K562 (cell line): Measurements from ENCODE around the gene ART4. TPM values are rescaled to one million over a fixed set of nuclear protein-coding genes. Genes with fewer than 3 reads are reported as not detected.
A peak's percentile ranks its signal among the peaks of the same experiment; 100 is the strongest.

Experiments used
- ATAC-seq: fragments of 200-7000 bp; cut with Tn5 transposase; 3 replicates; pipeline ENCODE4 v1.9.1; 2020; ENCODE audit warnings: moderate library complexity
- BruUV-seq: library from RNA; stranded (reverse); fragments of 400-500 nt; replicated peaks from 2 replicates; lab custom pipeline; 2021; lab: Mats Ljungman, UMichigan
- CTCF ChIA-PET: fragments of 300-600 bp; formaldehyde crosslinking; extraction: SDS; loops from one replicate; lab custom pipeline; 2021; ENCODE audit warnings: low intra/inter-chr PET ratio; lab: Yijun Ruan, JAX
- POLR2A ChIA-PET: fragments of 300-600, 350-650 bp; sonication (Branson Sonifier 250); formaldehyde crosslinking; extraction: SDS; loops from one replicate; lab custom pipeline; 2021; ENCODE audit warnings: antibody characterized with exemption, inconsistent platforms; lab: Yijun Ruan, JAX
- DNase-seq, 4 experiments: peaks; one replicate each; pipeline versions ENCODE4 v3.0.0 to v3.0.0-alpha.2; 2011 to 2018; ENCODE audit warnings: low spot score in 3 of 4, mixed read lengths in 3 of 4; ENCODE audit errors: extremely low read depth in 1 of 4
- FAIRE-seq: peaks from 2 replicates; lab custom pipeline; 2011; peaks lifted over from hg19 to GRCh38; lab: Jason Lieb, UNC
- H2AFZ ChIP-seq: 2 replicates; pipeline ENCODE4 v1.6.0; 2011; ENCODE audit warnings: low read depth, low read length, control low read depth, inconsistent platforms
- H3K27ac ChIP-seq: fragments of 200-600 bp; 3 replicates; pipeline ENCODE4 v1.8.0; 2011; ENCODE audit warnings: low read depth, mild to moderate bottlenecking, control low read depth, inconsistent platforms, low read length, moderate library complexity, mixed read lengths; ENCODE audit errors: extremely low read depth
- H3K27me3 ChIP-seq, 2 experiments: fragments of 300-600 bp in 1 of 2; 2 replicates in 1 of 2; 3 replicates in 1 of 2; pipeline versions ENCODE4 v1.6.0 to v1.8.0; 2011; ENCODE audit warnings: inconsistent platforms in 2 of 2, low read length in 2 of 2, mild to moderate bottlenecking in 1 of 2, mixed read lengths in 1 of 2, moderate library complexity in 1 of 2; ENCODE audit not compliant: control insufficient read depth in 2 of 2, insufficient read depth in 2 of 2
- H3K36me3 ChIP-seq: fragments of 300-600 bp; 3 replicates; pipeline ENCODE4 v1.8.0; 2011; ENCODE audit warnings: mild to moderate bottlenecking, low read length, inconsistent platforms; ENCODE audit not compliant: control insufficient read depth, insufficient read depth
- H3K4me1 ChIP-seq, 2 experiments: fragments of 200-600 bp in 1 of 2; replicated peaks in 1 of 2; 2 replicates in 1 of 2; 3 replicates in 1 of 2; pipeline versions ENCODE4 v1.5.1 to v1.8.0; 2011; ENCODE audit warnings: inconsistent platforms in 2 of 2, low read length in 2 of 2, mild to moderate bottlenecking in 1 of 2, mixed read lengths in 1 of 2, moderate library complexity in 1 of 2; ENCODE audit not compliant: control insufficient read depth in 2 of 2, insufficient read depth in 2 of 2
- H3K4me2 ChIP-seq: 2 replicates; pipeline ENCODE4 v1.6.1; 2011; ENCODE audit warnings: low read length, control low read depth, inconsistent platforms, mixed read lengths; ENCODE audit not compliant: insufficient read depth
- H3K4me3 ChIP-seq: fragments of 200-600 bp; sonication (generic), shearing (Covaris generic); 2 replicates; pipeline ENCODE4 v1.5.1; 2016; ENCODE audit warnings: control low read depth, inconsistent platforms
- H3K79me2 ChIP-seq: fragments of 200-600 bp; 3 replicates; pipeline ENCODE4 v1.8.0; 2011; ENCODE audit warnings: low read length, inconsistent platforms; ENCODE audit not compliant: control insufficient read depth, insufficient read depth
- H3K9ac ChIP-seq, 2 experiments: 2 replicates each; pipeline versions ENCODE4 v1.6.0 to v1.6.1; 2011; ENCODE audit warnings: low read depth in 2 of 2, low read length in 2 of 2, control low read depth in 1 of 2, inconsistent platforms in 1 of 2, mild to moderate bottlenecking in 1 of 2, mixed read lengths in 1 of 2; ENCODE audit not compliant: insufficient read depth in 1 of 2
- H3K9me1 ChIP-seq: one replicate; pipeline ENCODE4 v1.6.0; 2011; ENCODE audit warnings: inconsistent platforms, mild to moderate bottlenecking, low read length, moderate library complexity; ENCODE audit not compliant: control insufficient read depth, insufficient read depth
- H3K9me3 ChIP-seq: replicated peaks from 2 replicates; pipeline ENCODE4 v1.5.1; 2011; ENCODE audit warnings: low read depth, low read length, inconsistent platforms; ENCODE audit not compliant: control insufficient read depth, insufficient read depth
- H4K20me1 ChIP-seq: replicated peaks from 2 replicates; pipeline ENCODE4 v1.6.1; 2011; ENCODE audit warnings: low read length, inconsistent platforms, mixed read lengths; ENCODE audit not compliant: control insufficient read depth, insufficient read depth
- C11orf30 ChIP-seq: fragments of 450-650 bp; IDR thresholded peaks from 2 replicates; pipeline ENCODE4 v1.6.1; 2016; ENCODE audit warnings: low read depth, mild to moderate bottlenecking
- IRF9 ChIP-seq: fragments of 450-650 bp; IDR thresholded peaks from 2 replicates; pipeline ENCODE4 v1.6.1; 2016; ENCODE audit warnings: missing biosample characterization, missing genetic modification characterization
- MAFF ChIP-seq: IDR thresholded peaks from 2 replicates; pipeline ENCODE4 v1.6.1; 2012; ENCODE audit warnings: low read length, improper control_type of control experiment
- MAFG ChIP-seq: fragments of 450-650 bp; conservative IDR thresholded peaks from 2 replicates; pipeline ENCODE4 v1.6.1; 2016; ENCODE audit warnings: missing genetic modification characterization, missing compliant biosample characterization
- MEF2D ChIP-seq: conservative IDR thresholded peaks from 2 replicates; pipeline ENCODE4 v1.6.1; 2016; ENCODE audit warnings: low read depth, missing genetic modification characterization, missing compliant biosample characterization
- ZNF121 ChIP-seq: sonication (generic); formaldehyde crosslinking; conservative IDR thresholded peaks from 2 replicates; pipeline ENCODE4 v1.8.0; 2022; ENCODE audit warnings: missing genetic modification reagents
- ZNF316 ChIP-seq: fragments of 450-650 bp; IDR thresholded peaks from 2 replicates; pipeline ENCODE4 v1.6.1; 2016
- ZNF695 ChIP-seq: fragments of 450-650 bp; formaldehyde crosslinking; IDR thresholded peaks from 2 replicates; pipeline ENCODE4 v1.4.0; 2020; ENCODE audit warnings: mild to moderate bottlenecking, moderate library complexity
- WGBS: fragments of 100-300 bp; shearing (Covaris generic); methylation state at CpG from one replicate; pipeline ENCODE4 v1.1.6; 2016; ENCODE audit warnings: low coverage, mixed read lengths; ENCODE audit not compliant: insufficient coverage; ENCODE audit errors: missing lambda C conversion rate; 5-methylcytosine and 5-hydroxymethylcytosine counted together
- in situ Hi-C: fragments of 300-500 bp; cut with MboI; formaldehyde crosslinking; loops from 4 replicates; pipeline ENCODE4 v1.15.0; 2018; ENCODE audit warnings: inconsistent platforms, mixed read lengths
- intact Hi-C: fragments of 100-400 bp; cut with micrococcal nuclease; formaldehyde crosslinking; loops from 2 replicates; pipeline ENCODE4 v1.14.2; 2022
- polyA plus RNA-seq, 8 experiments: library from polyadenylated mRNA; depleted of rRNA in 4 of 8; stranded (reverse) in 5 of 8; unstranded in 3 of 8; fragments of >200 nt; fragmentation: Nextera tagmentation in 2 of 8; fragmentation: Illumina TruSeq in 1 of 8; extraction: Ambion mirVana in 2 of 8; extraction: Trizol in 1 of 8; gene quantifications; 2 replicates each; pipeline versions ENCODE4 v1.2.1 to v1.2.3, GENCODE V29; 2011 to 2014; ENCODE audit warnings: inconsistent platforms in 1 of 8, missing spikeins in 1 of 8
- total RNA-seq, 7 experiments: library from RNA; depleted of rRNA in 6 of 7; stranded (reverse); fragments of >200 nt in 6 of 7; fragmentation: Illumina TruSeq in 2 of 7; extraction: Trizol in 2 of 7; gene quantifications; 2 replicates each; pipeline versions ENCODE4 v1.2.1 to v1.2.3, GENCODE V29; 2011 to 2021; ENCODE audit warnings: low replicate concordance in 1 of 7

Gene ART4
- total and polyA plus RNA-seq, 9 of the 15 experiments (the other 6 are each of a cell fraction or from before 2014, with no cell fraction given), result 0.07 TPM; not detected in 8

- ATAC-seq, result no peak
- FAIRE-seq, result no peak
- peaks cover 12% of the 10 kb centered on the region for H3K79me2 ChIP-seq
- BruUV-seq, result no TSS peak
- no peaks in the 10 kb centered on the region for H3K9me3 ChIP-seq
- in situ Hi-C loops, result no loop called here
- H3K9ac ChIP-seq, result no peak overlapping the region
- no peak overlapping the region for H2AFZ ChIP-seq
- H3K9me1 ChIP-seq, result no peaks in the 10 kb centered on the region
- H3K4me3 ChIP-seq, result no peak overlapping the region
- CTCF ChIA-PET, result no interaction called here
- DNase-seq, result no peak
- intact Hi-C loops, result no loop called here
- no peaks in the 10 kb centered on the region for H3K27me3 ChIP-seq
- H3K4me2 ChIP-seq, result no peak overlapping the region
- H3K4me1 ChIP-seq, result no peaks in the 10 kb centered on the region
- POLR2A ChIA-PET, result interaction anchor here (1.2 kb wide), 1 partner anchor 13 kb away, joined by 3 read pairs; no protein-coding TSS in a partner anchor
- no peaks in the 10 kb centered on the region for H4K20me1 ChIP-seq
- H3K27ac ChIP-seq, result no peak overlapping the region
- TF ChIP-seq IRF9 (tag) (no peak), ZNF316 (peak; percentile 78), ZNF121 (no peak), MAFG (peak; percentile 71), C11orf30 (peak; percentile 66), MEF2D (tag) (no peak), MAFF (peak; percentile 48), ZNF695 (CRISPR knock-in tag) (no peak)
- 71% methylated on average over 3 of the region's 4 CpGs for WGBS
- peaks cover 90% of the 10 kb centered on the region for H3K36me3 ChIP-seq
Observed at GRCh38 chr12:14795028-14795448, 48.3 kb downstream of the ART4 start.
